GM12873 (cell line): ENCODE measurements around the gene LRRC73.

ENCODE experiments used
- CTCF ChIP-seq: IDR thresholded peaks from 2 replicates; pipeline ENCODE4 v1.5.1; 2012; ENCODE audit warnings: low read depth, mild to moderate bottlenecking, moderate library complexity, low read length, control low read depth; ENCODE audit not compliant: insufficient read depth; ENCODE audit errors: missing control alignments

LRRC73 gene

DNA sequence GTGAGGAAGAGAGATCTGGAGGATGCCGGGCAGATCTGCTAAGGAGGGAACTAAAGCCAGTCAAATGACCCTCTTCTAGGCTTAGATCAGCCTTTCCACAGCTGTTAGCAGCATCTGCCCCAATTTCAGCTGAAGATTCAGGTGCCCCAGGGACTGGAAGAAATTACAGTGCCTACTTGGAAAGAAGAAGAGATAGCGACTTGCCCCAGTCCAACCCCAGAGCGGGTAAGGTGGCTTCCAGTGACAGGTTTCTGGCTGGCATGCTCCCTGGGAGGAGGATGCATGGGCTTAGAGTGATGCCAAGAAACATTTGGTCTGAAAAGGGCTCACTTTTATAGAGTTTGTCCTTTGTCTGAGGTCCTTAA lies 32.2 kb downstream of the LRRC73 start:
- no peak for TF ChIP-seq CTCF

DNA sequence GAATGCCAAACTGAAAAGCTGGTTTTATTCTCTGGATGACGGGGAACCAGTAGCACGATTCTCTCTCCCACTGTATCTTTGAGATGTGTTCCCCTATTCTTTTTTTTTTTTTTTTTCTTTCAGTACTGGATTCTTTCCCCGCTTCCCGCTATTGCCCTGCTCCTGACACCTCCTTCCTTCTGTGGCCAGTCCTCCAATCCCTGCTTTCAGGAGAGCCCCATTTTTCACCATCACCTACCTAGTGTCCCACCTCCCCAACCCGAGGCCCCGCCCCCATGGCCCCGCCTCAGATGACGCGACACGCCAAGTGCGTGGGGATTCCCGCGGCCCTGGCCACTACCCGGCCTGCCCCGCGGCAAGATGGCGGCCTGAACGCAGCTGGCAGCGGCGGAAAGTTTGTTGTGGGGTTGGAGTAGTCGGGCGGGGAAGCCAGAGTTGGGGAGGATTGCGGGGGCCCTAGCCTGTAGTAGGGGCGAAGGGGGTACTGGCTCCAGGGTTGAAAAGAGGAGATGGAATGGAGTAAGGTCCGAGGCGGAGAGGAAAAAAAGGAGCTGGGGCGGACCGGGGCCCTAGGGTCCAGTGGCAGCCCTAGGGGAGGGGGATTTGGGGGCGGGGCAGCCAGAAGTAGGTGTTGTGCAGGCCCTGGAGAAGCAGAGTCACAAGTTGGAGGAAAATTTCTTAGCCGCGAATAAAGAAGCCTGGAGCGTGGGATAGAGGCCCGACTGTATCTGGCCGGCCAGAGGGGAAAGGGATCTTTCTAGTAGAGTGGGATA lies 32.7 kb downstream of the LRRC73 start, which contains the start of gene TJAP1:
TJAP1 (plus strand) TSS at position 336 of the 773 bp plus-strand sequence. CDS start 21,432 bp downstream, outside the sequence.
- TF ChIP-seq CTCF, result no peak

GRCh38 chr6:43476746-43477145 lies 33.4 kb downstream of the LRRC73 start:
- TF ChIP-seq CTCF, result no peak

- TF ChIP-seq CTCF, result no peak
Observed at GRCh38 chr6:43475516-43475915, 34.6 kb downstream of the LRRC73 start.

GRCh38 chr6:43472515-43472914 lies 37.6 kb downstream of the LRRC73 start:
- TF ChIP-seq CTCF, result no peak

DNA sequence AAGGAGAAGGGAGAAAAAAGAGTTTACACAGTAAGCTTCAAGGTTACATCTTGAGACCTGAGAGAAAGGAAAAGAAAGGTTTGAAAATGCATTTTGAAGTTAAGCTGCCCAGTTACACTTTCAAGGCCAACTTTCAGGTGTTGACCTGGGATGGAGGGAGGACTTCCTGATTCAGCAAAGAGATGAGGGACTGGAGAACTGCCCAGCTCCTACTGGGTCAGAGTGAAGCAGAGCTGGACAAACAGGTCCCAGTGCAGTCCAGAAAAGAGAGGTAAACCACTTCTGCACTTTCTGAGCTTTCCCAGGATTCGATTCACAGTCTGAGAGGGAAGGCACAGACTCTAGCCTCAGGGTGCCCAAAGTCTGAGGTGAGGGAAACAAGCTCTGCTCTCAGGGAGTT lies 38.7 kb downstream of the LRRC73 start:
- no peak for TF ChIP-seq CTCF

DNA sequence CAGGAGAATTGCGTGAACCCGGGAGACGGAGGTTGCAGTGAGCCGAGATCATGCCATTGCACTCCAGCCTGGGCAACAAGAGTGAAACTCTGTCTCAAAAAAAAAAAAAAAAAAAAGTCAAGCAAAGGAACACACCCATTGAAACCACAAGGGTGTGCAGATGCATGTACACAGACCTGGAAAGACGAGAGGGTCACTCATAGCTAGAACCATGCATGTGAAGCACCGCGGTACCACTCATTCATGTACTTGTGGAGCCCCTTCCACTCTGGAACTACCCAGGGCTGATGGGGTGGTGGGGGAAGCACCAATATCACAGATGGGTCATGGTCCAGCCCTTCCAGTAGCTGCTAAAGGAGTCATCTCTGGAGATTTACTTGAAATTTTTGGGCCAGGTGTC lies 40.2 kb downstream of the LRRC73 start:
- TF ChIP-seq CTCF, result no peak
